ENCODE measurements around the gene PIK3C3.
A peak's percentile ranks its signal among the peaks of the same experiment; 100 is the strongest.

Gene PIK3C3

GRCh38 chr18:42029092-42029491 lies 74.1 kb downstream of the PIK3C3 start:
- Histone ChIP-seq H3K27ac (ENCODE audit: low read depth, low read length, poor library complexity, severe bottlenecking) (no peak overlapping the region), H4K20me1 (ENCODE audit: insufficient read depth, low read length) (no peaks in the 10 kb centered on the region), H3K4me2 (ENCODE audit: low read length) (no peak overlapping the region), H3K9me2 (ENCODE audit: low read depth, low read length) (no peaks in the 10 kb centered on the region; the same call in 1 of the 2 replicates), H3K9me3 (ENCODE audit: low read length) (no peaks in the 10 kb centered on the region), H3K79me2 (ENCODE audit: insufficient read depth, low read length) (no peaks in the 10 kb centered on the region), H3K4me1 (ENCODE audit: insufficient read depth, low read length, severe bottlenecking) (no peaks in the 10 kb centered on the region), H2AFZ (ENCODE audit: low read length) (no peak overlapping the region), H3K4me3 (ENCODE audit: low read depth, low read length, poor library complexity, severe bottlenecking) (no peak overlapping the region), H3K36me3 (ENCODE audit: insufficient read depth, low read length) (peaks cover 30% of the 10 kb centered on the region), H3F3A (ENCODE audit: insufficient read depth, low read length) (no peaks in the 10 kb centered on the region), H3K9ac (ENCODE audit: low read length) (no peak overlapping the region), H3K27me3 (ENCODE audit: insufficient read depth, low read length) (no peaks in the 10 kb centered on the region)
- no peak for TF ChIP-seq CTCF (IDR thresholded peaks at IDR 0.05; ENCODE audit: low read length)
- TF ChIP-seq EZH2 (IDR thresholded peaks at IDR 0.05; ENCODE audit: borderline replicate concordance, low read length) = no peak

GRCh38 chr18:42030586-42031182 lies 75.7 kb downstream of the PIK3C3 start:
- H3K9me2 ChIP-seq (ENCODE audit: low read depth, low read length) = no peaks in the 10 kb centered on the region; the same call in 1 of the 2 replicates
- no peak overlapping the region for H3K27ac ChIP-seq (ENCODE audit: low read depth, low read length, poor library complexity, severe bottlenecking)
- H3F3A ChIP-seq (ENCODE audit: insufficient read depth, low read length) = no peaks in the 10 kb centered on the region
- TF ChIP-seq EZH2 (IDR thresholded peaks at IDR 0.05; ENCODE audit: borderline replicate concordance, low read length) (no peak), CTCF (IDR thresholded peaks at IDR 0.05; ENCODE audit: low read length) (peak; percentile 51; the same call in 1 of the 2 replicates)
- no peak overlapping the region for H2AFZ ChIP-seq (ENCODE audit: low read length)
- no peaks in the 10 kb centered on the region for H3K4me1 ChIP-seq (ENCODE audit: insufficient read depth, low read length, severe bottlenecking)
- H3K9me3 ChIP-seq (ENCODE audit: low read length) = no peaks in the 10 kb centered on the region
- no peak overlapping the region for H3K4me3 ChIP-seq (ENCODE audit: low read depth, low read length, poor library complexity, severe bottlenecking)
- no peak overlapping the region for H3K9ac ChIP-seq (ENCODE audit: low read length)
- H3K79me2 ChIP-seq (ENCODE audit: insufficient read depth, low read length) = no peaks in the 10 kb centered on the region
- H3K4me2 ChIP-seq (ENCODE audit: low read length) = no peak overlapping the region
- H3K36me3 ChIP-seq (ENCODE audit: insufficient read depth, low read length) = peaks cover 44% of the 10 kb centered on the region
- no peaks in the 10 kb centered on the region for H3K27me3 ChIP-seq (ENCODE audit: insufficient read depth, low read length)
- no peaks in the 10 kb centered on the region for H4K20me1 ChIP-seq (ENCODE audit: insufficient read depth, low read length)

- Histone ChIP-seq H3K4me1 (ENCODE audit: insufficient read depth, low read length, severe bottlenecking) (no peaks in the 10 kb centered on the region), H3K4me3 (ENCODE audit: low read depth, low read length, poor library complexity, severe bottlenecking) (no peak overlapping the region), H3K27ac (ENCODE audit: low read depth, low read length, poor library complexity, severe bottlenecking) (no peak overlapping the region), H3K36me3 (ENCODE audit: insufficient read depth, low read length) (peaks cover 48% of the 10 kb centered on the region), H3K27me3 (ENCODE audit: insufficient read depth, low read length) (no peaks in the 10 kb centered on the region), H2AFZ (ENCODE audit: low read length) (no peak overlapping the region), H3K4me2 (ENCODE audit: low read length) (no peak overlapping the region), H3K9ac (ENCODE audit: low read length) (no peak overlapping the region), H3F3A (ENCODE audit: insufficient read depth, low read length) (no peaks in the 10 kb centered on the region), H3K9me3 (ENCODE audit: low read length) (no peaks in the 10 kb centered on the region), H3K79me2 (ENCODE audit: insufficient read depth, low read length) (no peaks in the 10 kb centered on the region), H3K9me2 (ENCODE audit: low read depth, low read length) (no peaks in the 10 kb centered on the region), H4K20me1 (ENCODE audit: insufficient read depth, low read length) (no peaks in the 10 kb centered on the region)
- TF ChIP-seq EZH2 (IDR thresholded peaks at IDR 0.05; ENCODE audit: borderline replicate concordance, low read length) (no peak), CTCF (IDR thresholded peaks at IDR 0.05; ENCODE audit: low read length) (no peak)
These were observed 77.4 kb downstream of the PIK3C3 start for GRCh38 chr18:42032447-42032846.
